DND-41 (cell line): ENCODE measurements around the gene H6PD.

Source experiments
- CTCF ChIP-seq: IDR thresholded peaks from 2 replicates; pipeline ENCODE4 v1.5.1; 2012; ENCODE audit warnings: borderline replicate concordance, low read length, moderate library complexity, mild to moderate bottlenecking; ENCODE audit not compliant: poor library complexity, severe bottlenecking; ENCODE audit errors: extremely low read depth
- EZH2 ChIP-seq: IDR thresholded peaks from 3 replicates; pipeline ENCODE4 v1.6.1; 2012; ENCODE audit warnings: borderline replicate concordance, low read depth, mild to moderate bottlenecking, moderate library complexity, low read length, inconsistent platforms; ENCODE audit not compliant: severe bottlenecking

- TF ChIP-seq CTCF = no peak
- TF ChIP-seq EZH2 = no peak
Measured at GRCh38 chr1:9309991-9310390, 75.4 kb downstream of the H6PD start.
